OCI-LY1 (cell line): ENCODE data around the gene FAM234B.

Source experiments
- H2AFZ ChIP-seq: fragments of 200-600 bp; sonication (generic), shearing (Covaris generic); 2 replicates; pipeline ENCODE4 v1.6.0; 2014; ENCODE audit warnings: antibody characterized with exemption, mild to moderate bottlenecking, low read length
- H3F3A ChIP-seq: fragments of 200-600 bp; sonication (generic), shearing (Covaris generic); 2 replicates; pipeline ENCODE4 v1.6.0; 2014; ENCODE audit warnings: mild to moderate bottlenecking, antibody characterized with exemption, low read length, moderate library complexity; ENCODE audit not compliant: insufficient read depth
- H3K27ac ChIP-seq: fragments of 200-600 bp; sonication (generic); 2 replicates; pipeline ENCODE4 v1.5.1; 2014; ENCODE audit warnings: low read length, mixed run types, mild to moderate bottlenecking, low read depth; ENCODE audit not compliant: poor library complexity, severe bottlenecking
- H3K27me3 ChIP-seq: fragments of 200-600 bp; sonication (generic); 2 replicates; pipeline ENCODE4 v1.6.0; 2014; ENCODE audit warnings: antibody characterized with exemption, mild to moderate bottlenecking, low read length, moderate library complexity; ENCODE audit not compliant: insufficient read depth
- H3K36me3 ChIP-seq: fragments of 200-600 bp; sonication (generic); 2 replicates; pipeline ENCODE4 v1.6.1; 2014; ENCODE audit warnings: mild to moderate bottlenecking, antibody characterized with exemption, low read length, moderate library complexity, mixed read lengths; ENCODE audit not compliant: insufficient read depth
- H3K4me1 ChIP-seq: fragments of 200-600 bp; sonication (generic); 2 replicates; pipeline ENCODE4 v1.5.1; 2014; ENCODE audit warnings: mild to moderate bottlenecking, low read length, moderate library complexity; ENCODE audit not compliant: insufficient read depth, severe bottlenecking
- H3K4me2 ChIP-seq: fragments of 200-600 bp; sonication (generic), shearing (Covaris generic); 2 replicates; pipeline ENCODE4 v1.6.1; 2014; ENCODE audit warnings: low read length
- H3K4me3 ChIP-seq: fragments of 200-600 bp; sonication (generic); 2 replicates; pipeline ENCODE4 v1.5.1; 2014; ENCODE audit warnings: low read length, low read depth, mild to moderate bottlenecking, mixed read lengths; ENCODE audit not compliant: poor library complexity, severe bottlenecking
- H3K79me2 ChIP-seq: fragments of 200-600 bp; shearing (Covaris generic); 2 replicates; pipeline ENCODE4 v1.6.1; 2016; ENCODE audit warnings: mixed run types, low read length, mixed read lengths; ENCODE audit not compliant: insufficient read depth
- H3K9ac ChIP-seq: fragments of 200-600 bp; sonication (generic), shearing (Covaris generic); 2 replicates; pipeline ENCODE4 v1.6.1; 2014; ENCODE audit warnings: mild to moderate bottlenecking, low read length, mixed read lengths
- H3K9me2 ChIP-seq: fragments of 200-600 bp; sonication (generic), shearing (Covaris generic); 2 replicates; pipeline ENCODE4 v1.6.1; 2014; ENCODE audit warnings: low read depth, mild to moderate bottlenecking, low read length, mixed read lengths
- H3K9me3 ChIP-seq: fragments of 200-600 bp; shearing (Covaris generic); 2 replicates; pipeline ENCODE4 v1.6.1; 2014; ENCODE audit warnings: low read length, mixed read lengths
- H4K20me1 ChIP-seq: fragments of 200-600 bp; sonication (generic), shearing (Covaris generic); 2 replicates; pipeline ENCODE4 v1.6.0; 2016; ENCODE audit warnings: mild to moderate bottlenecking, low read length; ENCODE audit not compliant: insufficient read depth
- CTCF ChIP-seq: fragments of 200-600 bp; sonication (generic), shearing (Covaris generic); IDR thresholded peaks from 2 replicates; pipeline ENCODE4 v1.5.1; 2017; ENCODE audit warnings: mild to moderate bottlenecking, antibody characterized with exemption, low read length, moderate library complexity, mixed read lengths
- EZH2 ChIP-seq: fragments of 200-600 bp; sonication (generic), shearing (Covaris generic); IDR thresholded peaks from 2 replicates; pipeline ENCODE4 v1.8.0; 2017; ENCODE audit warnings: borderline replicate concordance, mixed run types, mild to moderate bottlenecking, antibody characterized with exemption, low read length, moderate library complexity, mixed read lengths

FAM234B gene

GRCh38 chr12:13062669-13063068, 18.5 kb downstream of the FAM234B start:
- no peaks in the 10 kb centered on the region for H3K27me3 ChIP-seq
- no peaks in the 10 kb centered on the region; the same call in 1 of the 2 replicates for H3K36me3 ChIP-seq
- H3K4me2 ChIP-seq: no peak overlapping the region
- H3K9ac ChIP-seq: no peak overlapping the region
- no peak overlapping the region for H3K4me3 ChIP-seq
- H3F3A ChIP-seq: no peaks in the 10 kb centered on the region
- no peaks in the 10 kb centered on the region for H3K9me2 ChIP-seq
- no peaks in the 10 kb centered on the region for H3K4me1 ChIP-seq
- H3K9me3 ChIP-seq: no peaks in the 10 kb centered on the region
- no peak overlapping the region for H3K27ac ChIP-seq
- TF ChIP-seq CTCF (no peak), EZH2 (no peak)
- H3K79me2 ChIP-seq: no peaks in the 10 kb centered on the region
- no peaks in the 10 kb centered on the region for H4K20me1 ChIP-seq
- H2AFZ ChIP-seq: no peak overlapping the region

- no peak overlapping the region for H3K27ac ChIP-seq
- no peaks in the 10 kb centered on the region for H4K20me1 ChIP-seq
- no peaks in the 10 kb centered on the region for H3F3A ChIP-seq
- H3K4me3 ChIP-seq: no peak overlapping the region
- TF ChIP-seq CTCF (no peak), EZH2 (no peak)
- H3K9me3 ChIP-seq: no peaks in the 10 kb centered on the region
- no peaks in the 10 kb centered on the region for H3K79me2 ChIP-seq
- no peak overlapping the region for H3K9ac ChIP-seq
- H2AFZ ChIP-seq: no peak overlapping the region
- H3K27me3 ChIP-seq: no peaks in the 10 kb centered on the region
- H3K4me1 ChIP-seq: no peaks in the 10 kb centered on the region
- no peaks in the 10 kb centered on the region for H3K9me2 ChIP-seq
- no peaks in the 10 kb centered on the region; the same call in 1 of the 2 replicates for H3K36me3 ChIP-seq
- no peak overlapping the region for H3K4me2 ChIP-seq
Measured at GRCh38 chr12:13066014-13066413, 21.8 kb downstream of the FAM234B start.

GRCh38 chr12:13066459-13066858, 22.3 kb downstream of the FAM234B start:
- Histone ChIP-seq H3K9me3 (no peaks in the 10 kb centered on the region), H3K4me2 (no peak overlapping the region), H3K79me2 (no peaks in the 10 kb centered on the region), H2AFZ (no peak overlapping the region), H3K27ac (no peak overlapping the region), H3K9me2 (no peaks in the 10 kb centered on the region), H3K4me1 (no peaks in the 10 kb centered on the region), H3K36me3 (no peaks in the 10 kb centered on the region; the same call in 1 of the 2 replicates), H4K20me1 (no peaks in the 10 kb centered on the region), H3K4me3 (no peak overlapping the region), H3F3A (no peaks in the 10 kb centered on the region), H3K27me3 (no peaks in the 10 kb centered on the region), H3K9ac (no peak overlapping the region)
- TF ChIP-seq CTCF (no peak), EZH2 (no peak)
